Measurements from ENCODE around the gene GADD45A. TPM values are rescaled to one million over a fixed set of nuclear protein-coding genes. Genes with fewer than 3 reads are reported as not detected.
"Not testable (repeated sequence)": the region's sequence is repeated elsewhere in the genome, so short reads cannot be mapped to it uniquely, and the experiment has no call there.

GADD45A gene
- total and polyA plus RNA-seq, 4 donors, result 9.4 to 29.4 (median 21.5) TPM

DNA sequence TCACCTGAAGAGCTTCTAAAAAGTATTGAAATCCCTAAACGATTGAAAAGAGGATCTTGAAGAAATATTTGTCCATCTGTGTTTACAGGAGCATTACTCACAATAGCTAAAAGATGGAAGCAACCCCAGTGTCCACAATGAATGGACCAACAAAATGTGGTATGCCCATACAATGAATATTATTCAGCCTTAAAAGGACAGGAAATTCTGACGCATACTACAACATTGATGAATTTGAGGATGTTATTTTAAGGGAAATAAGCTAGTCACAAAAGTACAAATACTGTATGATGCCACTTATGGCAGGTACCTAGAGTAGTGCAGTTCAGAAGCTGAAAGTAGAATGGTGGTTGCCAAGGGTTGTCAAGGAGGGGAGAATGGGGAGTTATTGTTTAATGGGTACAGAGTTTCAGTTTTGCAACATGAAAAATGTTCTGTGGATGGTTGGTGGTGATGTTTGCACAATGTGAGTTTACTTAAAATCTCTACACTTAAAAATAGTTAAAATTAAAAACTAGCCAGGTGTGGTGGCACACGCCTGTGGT, 37.1 kb upstream of the GADD45A start:
- Histone ChIP-seq H3K36me3 (ENCODE audit: control insufficient read depth, insufficient read depth, low read length) (no peaks in the 10 kb centered on the region), H3K4me3 (ENCODE audit: low read depth, low read length) (no peak overlapping the region), H3K27me3 (ENCODE audit: control insufficient read depth, insufficient read depth, low read length) (no peaks in the 10 kb centered on the region), H3K4me1 (ENCODE audit: control insufficient read depth, insufficient read depth, low read length) (peaks cover 16% of the 10 kb centered on the region), H3K9me3 (ENCODE audit: control insufficient read depth, insufficient read depth, low read length) (no peaks in the 10 kb centered on the region), H3K27ac (ENCODE audit: low read depth, low read length) (no peak overlapping the region)
- DNase-seq (ENCODE audit: low read depth in 4 of 6, low spot score in 6 of 6), result no peak
- 92% methylated on average over 2 of the region's 3 CpGs for WGBS (ENCODE audit: insufficient coverage)

DNA sequence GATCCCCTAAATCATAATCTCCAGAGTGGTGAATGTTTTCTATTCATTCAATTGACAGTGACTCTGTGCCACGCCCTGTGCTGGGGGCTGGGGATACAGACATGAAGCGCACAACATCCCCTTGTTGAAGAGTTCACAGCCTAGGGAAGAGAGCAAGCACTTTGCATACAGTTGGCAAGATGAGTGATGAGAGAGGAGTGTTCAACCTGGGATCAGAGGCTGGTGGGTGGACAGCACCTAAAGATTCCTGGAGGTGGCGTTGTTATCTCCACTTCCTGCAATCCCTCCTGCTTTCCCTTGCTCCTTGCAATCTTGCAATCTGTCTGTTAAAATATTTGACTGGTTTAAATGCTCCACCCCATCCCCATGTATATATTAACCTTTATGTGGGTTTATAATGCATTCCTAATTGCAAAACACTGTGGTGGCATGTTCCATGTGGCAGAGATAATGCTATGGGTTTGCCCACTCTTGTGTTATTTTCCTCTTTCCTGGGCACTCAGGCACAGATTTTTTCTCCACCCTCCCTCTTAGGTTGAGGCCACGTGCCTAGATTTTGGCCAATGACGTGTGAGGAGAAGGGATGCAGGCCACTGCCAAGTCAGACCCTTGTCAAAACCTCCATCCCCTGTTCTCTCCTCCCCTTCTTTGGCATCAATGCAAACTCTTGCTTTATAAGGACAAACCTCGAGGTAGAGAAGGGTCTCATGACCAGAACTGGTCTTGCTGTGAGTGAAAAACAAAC, 36.2 kb upstream of the GADD45A start:
- H3K9me3 ChIP-seq (ENCODE audit: control insufficient read depth, insufficient read depth, low read length), result no peaks in the 10 kb centered on the region
- no peaks in the 10 kb centered on the region for H3K36me3 ChIP-seq (ENCODE audit: control insufficient read depth, insufficient read depth, low read length)
- no peak for DNase-seq (ENCODE audit: low read depth in 4 of 6, low spot score in 6 of 6)
- no peak overlapping the region for H3K4me3 ChIP-seq (ENCODE audit: low read depth, low read length)
- no peak overlapping the region for H3K27ac ChIP-seq (ENCODE audit: low read depth, low read length)
- peaks cover 16% of the 10 kb centered on the region for H3K4me1 ChIP-seq (ENCODE audit: control insufficient read depth, insufficient read depth, low read length)
- no peaks in the 10 kb centered on the region for H3K27me3 ChIP-seq (ENCODE audit: control insufficient read depth, insufficient read depth, low read length)
- 96% methylated on average over 2 of the region's 6 CpGs for WGBS (ENCODE audit: insufficient coverage)

DNA sequence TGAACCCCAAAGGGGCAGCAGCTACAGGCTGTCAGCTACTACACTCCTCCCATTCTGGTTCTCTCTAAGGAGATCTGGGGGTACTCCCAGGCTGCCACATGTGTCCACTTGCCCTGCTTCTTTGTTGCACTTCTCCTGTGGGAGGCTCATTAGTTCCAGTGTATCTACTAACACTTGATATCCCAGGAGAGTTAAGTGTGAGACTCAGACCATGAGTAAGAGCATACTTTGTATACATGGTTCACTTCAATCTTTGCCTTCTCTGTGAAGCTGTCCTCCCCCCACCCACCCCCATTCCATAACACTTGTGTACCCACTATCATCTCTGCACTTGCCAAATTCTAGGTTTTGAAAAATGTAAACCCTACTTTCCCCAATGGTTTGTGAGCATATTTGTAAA, 34.9 kb upstream of the GADD45A start:
- no peak overlapping the region for H3K27ac ChIP-seq (ENCODE audit: low read depth, low read length)
- DNase-seq (ENCODE audit: low read depth in 4 of 6, low spot score in 6 of 6), result no peak
- H3K4me1 ChIP-seq (ENCODE audit: control insufficient read depth, insufficient read depth, low read length), result peaks cover 16% of the 10 kb centered on the region
- no peaks in the 10 kb centered on the region for H3K27me3 ChIP-seq (ENCODE audit: control insufficient read depth, insufficient read depth, low read length)
- H3K4me3 ChIP-seq (ENCODE audit: low read depth, low read length), result no peak overlapping the region
- H3K36me3 ChIP-seq (ENCODE audit: control insufficient read depth, insufficient read depth, low read length), result no peaks in the 10 kb centered on the region
- no peaks in the 10 kb centered on the region for H3K9me3 ChIP-seq (ENCODE audit: control insufficient read depth, insufficient read depth, low read length)

DNA sequence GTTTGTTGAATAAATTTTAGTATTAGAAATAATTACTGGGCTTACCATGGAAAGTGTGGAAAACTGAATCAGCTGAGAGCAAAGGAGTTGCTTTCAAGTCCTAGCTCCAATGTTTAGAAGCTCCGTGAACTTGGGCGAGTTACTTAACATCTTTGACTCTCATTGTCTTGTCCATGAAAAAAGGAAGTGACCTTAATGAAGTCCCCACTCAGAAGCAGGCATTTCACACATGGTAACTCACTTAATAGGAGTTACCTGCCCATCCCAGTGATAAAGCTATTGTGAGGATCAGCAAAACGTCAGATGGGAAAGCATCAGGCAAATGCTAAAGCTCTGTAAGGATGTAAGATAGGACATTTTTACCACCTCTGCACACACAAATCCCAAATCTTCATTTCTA, 34.0 kb upstream of the GADD45A start:
- no peak overlapping the region for H3K27ac ChIP-seq (ENCODE audit: low read depth, low read length)
- DNase-seq (ENCODE audit: low read depth in 4 of 6, low spot score in 6 of 6), result no peak
- no peaks in the 10 kb centered on the region for H3K27me3 ChIP-seq (ENCODE audit: control insufficient read depth, insufficient read depth, low read length)
- no peak overlapping the region for H3K4me3 ChIP-seq (ENCODE audit: low read depth, low read length)
- peaks cover 9% of the 10 kb centered on the region for H3K4me1 ChIP-seq (ENCODE audit: control insufficient read depth, insufficient read depth, low read length)
- H3K9me3 ChIP-seq (ENCODE audit: control insufficient read depth, insufficient read depth, low read length), result no peaks in the 10 kb centered on the region
- 80% methylated on average over 1 of the region's 3 CpGs for WGBS (ENCODE audit: insufficient coverage)
- no peaks in the 10 kb centered on the region for H3K36me3 ChIP-seq (ENCODE audit: control insufficient read depth, insufficient read depth, low read length)

DNA sequence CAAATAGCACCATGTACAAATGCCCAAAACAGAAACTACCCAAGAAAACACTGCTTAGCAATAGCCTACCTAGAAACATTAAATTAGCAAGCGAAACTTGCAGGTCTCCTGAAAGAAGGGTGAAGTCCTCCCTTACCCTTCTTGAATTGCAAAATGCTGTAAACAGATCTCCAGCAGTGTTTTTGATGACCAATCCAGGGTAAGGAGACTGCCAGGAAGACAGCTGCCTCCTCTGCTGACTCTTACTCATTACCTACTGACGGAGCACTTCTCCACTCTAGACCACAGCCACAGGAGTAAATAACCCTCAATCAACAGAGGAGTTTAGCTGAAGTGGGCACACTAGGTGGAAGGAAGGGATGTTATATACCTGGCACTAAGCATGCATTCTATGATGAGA, 32.2 kb upstream of the GADD45A start:
- no peaks in the 10 kb centered on the region for H3K36me3 ChIP-seq (ENCODE audit: control insufficient read depth, insufficient read depth, low read length)
- H3K27me3 ChIP-seq (ENCODE audit: control insufficient read depth, insufficient read depth, low read length), result no peaks in the 10 kb centered on the region
- H3K4me1 ChIP-seq (ENCODE audit: control insufficient read depth, insufficient read depth, low read length), result no peaks in the 10 kb centered on the region
- no peak for DNase-seq (ENCODE audit: low read depth in 4 of 6, low spot score in 6 of 6)
- H3K9me3 ChIP-seq (ENCODE audit: control insufficient read depth, insufficient read depth, low read length), result no peaks in the 10 kb centered on the region
- no peak overlapping the region for H3K4me3 ChIP-seq (ENCODE audit: low read depth, low read length)
- 100% methylated on average over 1 of the region's 2 CpGs for WGBS (ENCODE audit: insufficient coverage)
- H3K27ac ChIP-seq (ENCODE audit: low read depth, low read length), result no peak overlapping the region

DNA sequence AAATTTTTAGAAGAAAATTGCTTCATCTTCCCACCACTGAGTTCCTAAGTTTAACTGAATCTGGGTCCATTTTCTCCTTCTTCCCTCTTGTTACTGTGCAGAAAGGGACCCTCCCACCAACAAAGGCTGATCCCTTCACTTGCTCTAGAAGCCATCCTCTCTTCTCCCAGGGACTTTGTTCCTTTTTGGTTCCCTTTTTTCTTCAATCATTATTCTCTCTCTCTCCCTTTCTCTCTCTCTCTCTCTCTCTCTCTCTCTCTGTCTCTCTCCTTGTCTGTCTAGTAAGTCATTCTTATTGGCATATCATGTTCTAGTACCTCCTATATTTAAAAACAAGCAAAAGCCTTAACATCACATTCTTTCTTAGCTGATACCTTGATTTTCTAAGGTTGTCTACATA, 31.7 kb upstream of the GADD45A start:
- DNase-seq (ENCODE audit: low read depth in 4 of 6, low spot score in 6 of 6), result no peak
- H3K4me3 ChIP-seq (ENCODE audit: low read depth, low read length), result no peak overlapping the region
- H3K36me3 ChIP-seq (ENCODE audit: control insufficient read depth, insufficient read depth, low read length), result no peaks in the 10 kb centered on the region
- no peak overlapping the region for H3K27ac ChIP-seq (ENCODE audit: low read depth, low read length)
- no peaks in the 10 kb centered on the region for H3K27me3 ChIP-seq (ENCODE audit: control insufficient read depth, insufficient read depth, low read length)
- no peaks in the 10 kb centered on the region for H3K4me1 ChIP-seq (ENCODE audit: control insufficient read depth, insufficient read depth, low read length)
- no peaks in the 10 kb centered on the region for H3K9me3 ChIP-seq (ENCODE audit: control insufficient read depth, insufficient read depth, low read length)

DNA sequence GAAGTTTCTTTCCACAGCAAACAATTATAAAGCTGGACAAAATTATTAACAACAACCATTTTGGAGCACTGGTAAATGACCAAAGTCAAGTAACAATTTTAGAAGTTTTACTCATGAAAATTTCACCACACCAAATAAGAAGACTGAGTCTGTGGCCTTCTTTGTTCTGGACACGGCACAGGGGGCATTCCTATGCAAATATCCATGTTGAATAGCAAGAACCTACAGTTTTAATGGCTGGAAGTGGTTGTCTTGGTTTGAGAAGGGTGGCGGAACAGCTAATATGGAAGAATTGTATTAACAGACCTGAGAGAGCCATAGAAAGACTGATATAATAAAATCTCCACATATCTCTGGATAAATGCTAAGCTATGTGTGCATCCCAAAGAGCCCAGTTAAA, 29.4 kb upstream of the GADD45A start:
- no CpG with 5 or more reads among the region's 2 CpGs for WGBS (ENCODE audit: insufficient coverage)
- Histone ChIP-seq H3K4me3 (ENCODE audit: low read depth, low read length) (no peak overlapping the region), H3K36me3 (ENCODE audit: control insufficient read depth, insufficient read depth, low read length) (no peaks in the 10 kb centered on the region), H3K4me1 (ENCODE audit: control insufficient read depth, insufficient read depth, low read length) (no peaks in the 10 kb centered on the region), H3K9me3 (ENCODE audit: control insufficient read depth, insufficient read depth, low read length) (no peaks in the 10 kb centered on the region), H3K27me3 (ENCODE audit: control insufficient read depth, insufficient read depth, low read length) (no peaks in the 10 kb centered on the region), H3K27ac (ENCODE audit: low read depth, low read length) (no peak overlapping the region)
- DNase-seq (ENCODE audit: low read depth in 4 of 6, low spot score in 6 of 6), result no peak

DNA sequence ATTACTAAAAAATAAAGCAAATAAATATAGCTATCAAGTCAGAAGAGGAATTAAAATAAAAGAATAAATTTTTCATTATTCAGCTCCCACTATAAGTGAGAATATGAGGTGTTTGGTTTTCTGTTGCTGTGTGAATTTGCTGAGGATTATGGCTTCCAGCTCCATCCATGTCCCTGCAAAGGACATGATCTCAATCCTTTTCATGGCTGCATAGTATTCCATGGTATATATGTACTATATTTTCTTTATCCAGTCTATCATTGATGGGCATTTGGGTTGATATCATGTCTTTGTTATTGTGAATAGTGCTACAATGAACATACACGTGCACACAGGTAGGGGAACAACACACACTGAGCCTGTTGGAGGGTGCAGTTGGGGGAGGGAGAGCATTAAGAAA, 27.8 kb upstream of the GADD45A start:
- no CpG with 5 or more reads among the region's 1 CpG for WGBS (ENCODE audit: insufficient coverage)
- H3K9me3 ChIP-seq (ENCODE audit: control insufficient read depth, insufficient read depth, low read length); H3K27me3 ChIP-seq (ENCODE audit: control insufficient read depth, insufficient read depth, low read length); H3K4me3 ChIP-seq (ENCODE audit: low read depth, low read length); DNase-seq (ENCODE audit: low read depth in 4 of 6, low spot score in 6 of 6); H3K27ac ChIP-seq (ENCODE audit: low read depth, low read length); H3K4me1 ChIP-seq (ENCODE audit: control insufficient read depth, insufficient read depth, low read length); H3K36me3 ChIP-seq (ENCODE audit: control insufficient read depth, insufficient read depth, low read length): not testable (repeated sequence)

DNA sequence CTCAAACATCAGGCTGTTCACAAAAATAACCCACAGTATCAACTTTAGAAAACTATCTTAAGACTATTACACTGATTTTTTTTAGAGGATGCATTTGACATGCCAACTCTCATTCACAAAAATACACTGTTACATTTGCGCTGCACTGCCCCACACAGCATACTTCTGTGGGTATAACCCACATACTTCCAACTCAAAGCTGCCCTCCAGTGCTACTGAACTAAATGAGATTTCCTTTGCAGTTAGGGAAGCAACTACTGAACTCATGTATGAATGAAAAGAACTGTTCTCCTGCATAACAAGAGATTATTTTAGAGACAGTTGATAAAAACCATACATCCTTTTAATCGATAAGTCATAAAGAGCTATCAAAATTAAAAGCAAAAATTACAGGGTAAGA, 25.8 kb upstream of the GADD45A start:
- no peaks in the 10 kb centered on the region for H3K27me3 ChIP-seq (ENCODE audit: control insufficient read depth, insufficient read depth, low read length)
- H3K4me1 ChIP-seq (ENCODE audit: control insufficient read depth, insufficient read depth, low read length), result no peaks in the 10 kb centered on the region
- no peak overlapping the region for H3K4me3 ChIP-seq (ENCODE audit: low read depth, low read length)
- no peak for DNase-seq (ENCODE audit: low read depth in 4 of 6, low spot score in 6 of 6)
- no peak overlapping the region for H3K27ac ChIP-seq (ENCODE audit: low read depth, low read length)
- H3K9me3 ChIP-seq (ENCODE audit: control insufficient read depth, insufficient read depth, low read length), result no peaks in the 10 kb centered on the region
- no peaks in the 10 kb centered on the region for H3K36me3 ChIP-seq (ENCODE audit: control insufficient read depth, insufficient read depth, low read length)
- 71% methylated on average over 1 of the region's 2 CpGs for WGBS (ENCODE audit: insufficient coverage)

DNA sequence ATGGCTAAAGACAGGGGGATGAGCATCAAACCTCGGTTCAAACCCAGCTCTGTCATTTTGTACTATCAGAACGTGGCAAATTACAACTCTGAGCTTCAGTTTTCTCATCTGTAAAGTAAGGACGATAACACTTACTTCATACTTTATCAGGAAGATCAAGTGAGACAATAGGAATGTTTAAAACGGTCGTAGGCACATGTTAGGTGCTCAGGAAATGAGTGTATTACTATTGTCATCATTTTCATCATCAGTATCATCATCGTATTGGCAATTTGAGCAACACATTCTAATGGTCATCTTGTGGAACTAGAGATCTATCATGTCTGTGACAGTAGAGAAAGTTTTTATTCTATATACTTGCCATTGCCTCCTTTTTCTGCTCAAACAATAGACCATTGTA, 22.1 kb upstream of the GADD45A start:
- Histone ChIP-seq H3K9me3 (ENCODE audit: control insufficient read depth, insufficient read depth, low read length) (no peaks in the 10 kb centered on the region), H3K4me3 (ENCODE audit: low read depth, low read length) (no peak overlapping the region), H3K27me3 (ENCODE audit: control insufficient read depth, insufficient read depth, low read length) (no peaks in the 10 kb centered on the region), H3K27ac (ENCODE audit: low read depth, low read length) (no peak overlapping the region), H3K4me1 (ENCODE audit: control insufficient read depth, insufficient read depth, low read length) (no peaks in the 10 kb centered on the region), H3K36me3 (ENCODE audit: control insufficient read depth, insufficient read depth, low read length) (no peaks in the 10 kb centered on the region)
- DNase-seq (ENCODE audit: low read depth in 4 of 6, low spot score in 6 of 6), result no peak
- no CpG with 5 or more reads among the region's 6 CpGs for WGBS (ENCODE audit: insufficient coverage)
